Endothelial cell of umbilical vein (primary cell): ENCODE measurements around the gene EIF4E1B. TPM values are rescaled to one million over a fixed set of nuclear protein-coding genes. Genes with fewer than 3 reads are reported as not detected.

Source experiments
- BruUV-seq: library from RNA; stranded (reverse); fragments of 400-500 nt; replicated peaks from 2 replicates; lab custom pipeline; 2021; lab: Mats Ljungman, UMichigan
- CTCF ChIA-PET: fragments of 300-600, 350-600 bp; sonication (Branson Sonifier 250); formaldehyde crosslinking; loops from one replicate; lab custom pipeline; 2021; ENCODE audit warnings: antibody characterized with exemption, inconsistent platforms; lab: Charles Lee
- POLR2A ChIA-PET: fragments of 300-600, 350-600 bp; sonication (Branson Sonifier 250); formaldehyde crosslinking; loops from one replicate; lab custom pipeline; 2021; ENCODE audit warnings: antibody characterized with exemption, inconsistent platforms; lab: Charles Lee
- DNase-seq: peaks from one replicate; pipeline ENCODE4 v3.0.0-alpha.2; 2011; ENCODE audit warnings: low read depth, low spot score
- FAIRE-seq: peaks from 2 replicates; lab custom pipeline; 2011; peaks lifted over from hg19 to GRCh38; lab: Jason Lieb, UNC
- H2AFZ ChIP-seq: 2 replicates; pipeline ENCODE4 v1.6.0; 2012; ENCODE audit warnings: low read depth, low read length, control low read depth, inconsistent platforms
- H3K27ac ChIP-seq: 2 replicates; pipeline ENCODE4 v1.5.1; 2011; ENCODE audit warnings: low read depth, mild to moderate bottlenecking, control low read depth, low read length, moderate library complexity; ENCODE audit not compliant: insufficient read depth
- H3K27me3 ChIP-seq, 2 experiments: 2 replicates each; pipeline versions ENCODE4 v1.6.0 to v1.6.1; 2011; ENCODE audit warnings: low read length in 2 of 2, mixed read lengths in 1 of 2; ENCODE audit not compliant: control insufficient read depth in 2 of 2, insufficient read depth in 2 of 2
- H3K36me3 ChIP-seq, 2 experiments: 2 replicates in 1 of 2; 3 replicates in 1 of 2; pipeline ENCODE4 v1.5.1; 2011; ENCODE audit warnings: low read length in 2 of 2, mild to moderate bottlenecking in 1 of 2, moderate library complexity in 1 of 2; ENCODE audit not compliant: control insufficient read depth in 2 of 2, insufficient read depth in 2 of 2; ENCODE audit errors: extremely low read depth in 1 of 2
- H3K4me1 ChIP-seq: 3 replicates; pipeline ENCODE4 v1.5.1; 2011; ENCODE audit warnings: mild to moderate bottlenecking, low read length; ENCODE audit not compliant: control insufficient read depth, insufficient read depth; ENCODE audit errors: extremely low read depth
- H3K4me2 ChIP-seq: 2 replicates; pipeline ENCODE4 v1.6.1; 2011; ENCODE audit warnings: low read length, control low read depth, mixed read lengths; ENCODE audit not compliant: insufficient read depth
- H3K4me3 ChIP-seq, 3 experiments: fragments of 200-600 bp in 1 of 3; sonication (generic), shearing (Covaris generic) in 1 of 3; replicated peaks in 1 of 3; 2 replicates each; pipeline ENCODE4 v1.5.1; 2011 to 2016; ENCODE audit warnings: control low read depth in 3 of 3, low read length in 3 of 3, mild to moderate bottlenecking in 2 of 3, inconsistent platforms in 1 of 3, low read depth in 1 of 3, moderate library complexity in 1 of 3; ENCODE audit not compliant: insufficient read depth in 1 of 3
- H3K79me2 ChIP-seq: 2 replicates; pipeline ENCODE4 v1.6.0; 2012; ENCODE audit warnings: low read length, inconsistent platforms; ENCODE audit not compliant: control insufficient read depth, insufficient read depth
- H3K9ac ChIP-seq: replicated peaks from 2 replicates; pipeline ENCODE3; 2011; ENCODE audit warnings: low read length, control low read depth; ENCODE audit not compliant: insufficient read depth; ENCODE audit errors: extremely low read depth
- H3K9me1 ChIP-seq: replicated peaks from 3 replicates; pipeline ENCODE4 v1.6.0; 2011; ENCODE audit warnings: mild to moderate bottlenecking, low read length; ENCODE audit not compliant: control insufficient read depth, insufficient read depth; ENCODE audit errors: extremely low read depth
- H3K9me3 ChIP-seq: replicated peaks from 2 replicates; pipeline ENCODE4 v1.5.1; 2012; ENCODE audit warnings: low read length, inconsistent platforms; ENCODE audit not compliant: control insufficient read depth, insufficient read depth
- H4K20me1 ChIP-seq: replicated peaks from 2 replicates; pipeline ENCODE3; 2011; ENCODE audit warnings: mild to moderate bottlenecking, low read length; ENCODE audit not compliant: control insufficient read depth, insufficient read depth; ENCODE audit errors: extremely low read depth
- EZH2 ChIP-seq: IDR thresholded peaks from 2 replicates; pipeline ENCODE4 v1.6.1; 2012; ENCODE audit warnings: borderline replicate concordance, low read depth, mild to moderate bottlenecking, moderate library complexity, low read length, inconsistent platforms; ENCODE audit not compliant: severe bottlenecking
- FOS ChIP-seq: IDR thresholded peaks from 2 replicates; pipeline ENCODE4 v1.6.1; 2011; ENCODE audit warnings: mild to moderate bottlenecking, low read length, moderate library complexity, borderline replicate concordance; ENCODE audit not compliant: insufficient read depth
- GATA2 ChIP-seq: IDR thresholded peaks from 2 replicates; pipeline ENCODE4 v1.7.0; 2011; ENCODE audit warnings: low read depth, mild to moderate bottlenecking, moderate library complexity, mixed read lengths, low read length; ENCODE audit not compliant: insufficient read length, insufficient read depth
- JUN ChIP-seq: IDR thresholded peaks from 2 replicates; pipeline ENCODE4 v1.6.1; 2011; ENCODE audit warnings: borderline replicate concordance, low read depth; ENCODE audit not compliant: insufficient read length, insufficient read depth
- MYC ChIP-seq: IDR thresholded peaks from one replicate; pipeline ENCODE4 v1.6.1; 2011; ENCODE audit warnings: mild to moderate bottlenecking, low read depth, low read length
- POLR2A ChIP-seq: IDR thresholded peaks from 2 replicates; pipeline ENCODE4 v1.6.1; 2012; ENCODE audit warnings: low read depth, mild to moderate bottlenecking, control low read depth, low read length
- POLR2AphosphoS5 ChIP-seq: IDR thresholded peaks from 2 replicates; pipeline ENCODE4 v1.6.1; 2012; ENCODE audit warnings: low read depth, mild to moderate bottlenecking, control low read depth, low read length, moderate library complexity; ENCODE audit not compliant: insufficient read depth
- dilution Hi-C: fragments of 300-500 bp; cut with MboI; formaldehyde crosslinking; loops from one replicate; pipeline ENCODE4 v1.15.0; 2019; ENCODE audit warnings: low sequenced_read_pairs; ENCODE audit not compliant: extremely low pct_ligation_motif_present
- intact Hi-C: fragments of 100-400 bp; cut with micrococcal nuclease; formaldehyde crosslinking; loops from one replicate; pipeline ENCODE4 v1.10.0; 2022
- polyA plus RNA-seq, 4 experiments: library from polyadenylated mRNA; depleted of rRNA in 3 of 4; stranded (reverse) in 3 of 4; unstranded in 1 of 4; fragments of >200 nt; gene quantifications; 2 replicates each; pipeline versions ENCODE4 v1.2.1 to v1.2.3, GENCODE V29; 2011 to 2012; ENCODE audit warnings: missing spikeins in 1 of 4
- total RNA-seq: library from RNA; stranded (reverse); gene quantifications from 2 replicates; pipeline ENCODE4 v1.2.3, GENCODE V29; 2021
- TF ChIP-seq, protein P1 (sequence below): IDR thresholded peaks from 2 replicates; pipeline ENCODE4 v1.6.1; 2011; ENCODE audit not compliant: insufficient read depth, insufficient read length
- TF ChIP-seq, protein P2 (sequence below), 2 donors: IDR thresholded peaks; 1 replicate in 1 of 2; 2 replicates in 1 of 2; pipeline ENCODE4 v1.5.1; 2011; ENCODE audit warnings: low read length in 2 of 2, mild to moderate bottlenecking in 2 of 2, moderate library complexity in 2 of 2, control low read depth in 1 of 2, inconsistent platforms in 1 of 2, low read depth in 1 of 2; ENCODE audit not compliant: insufficient read depth in 1 of 2; ENCODE audit errors: extremely low read depth in 1 of 2

Gene EIF4E1B
- total and polyA plus RNA-seq, 2 donors (not counting 3 experiments of a cell fraction or from before 2014, with no cell fraction given), result not detected

DNA sequence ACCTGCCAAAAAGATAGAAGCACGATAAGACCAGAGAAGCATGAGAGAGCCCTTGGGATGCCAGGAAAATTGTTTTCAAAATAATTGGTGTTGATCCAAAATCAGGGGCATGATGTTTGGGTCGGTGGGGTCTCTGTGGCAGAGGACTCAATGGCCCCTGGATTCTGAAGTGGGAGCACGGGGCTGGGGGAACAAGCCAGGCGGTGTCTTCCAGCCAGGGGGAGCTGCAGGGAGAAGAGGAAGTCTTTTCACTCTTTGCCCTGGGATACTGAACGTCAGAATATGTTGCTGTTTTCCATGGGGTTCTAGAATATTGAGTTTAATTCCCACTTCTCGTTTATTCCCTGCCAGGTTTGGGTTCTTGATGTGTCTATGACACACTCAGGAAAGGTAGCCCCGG lies 37.2 kb downstream of the EIF4E1B start:
- no peaks in the 10 kb centered on the region for H3K9me1 ChIP-seq
- no TSS peak for BruUV-seq
- H3K9me3 ChIP-seq, result no peaks in the 10 kb centered on the region
- no peak for DNase-seq
- H4K20me1 ChIP-seq, result no peaks in the 10 kb centered on the region
- dilution Hi-C loops, result no loop called here
- no peak overlapping the region for H3K27ac ChIP-seq
- intact Hi-C loops, result loop anchor here (10.0 kb wide), 1 partner anchor 217 kb away; no protein-coding TSS in a partner anchor
- H3K36me3 ChIP-seq, result no peaks in the 10 kb centered on the region
- no peaks in the 10 kb centered on the region for H3K4me1 ChIP-seq
- no peaks in the 10 kb centered on the region for H3K79me2 ChIP-seq
- TF ChIP-seq GATA2, result no peak
- no peak for TF ChIP-seq POLR2AphosphoS5
- TF ChIP-seq FOS, result no peak
- TF ChIP-seq MYC, result no peak
- TF ChIP-seq EZH2, result no peak
- TF ChIP-seq JUN, result no peak
- TF ChIP-seq, protein P1, sequence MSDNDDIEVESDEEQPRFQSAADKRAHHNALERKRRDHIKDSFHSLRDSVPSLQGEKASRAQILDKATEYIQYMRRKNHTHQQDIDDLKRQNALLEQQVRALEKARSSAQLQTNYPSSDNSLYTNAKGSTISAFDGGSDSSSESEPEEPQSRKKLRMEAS, result no peak
- TF ChIP-seq, protein P2, sequence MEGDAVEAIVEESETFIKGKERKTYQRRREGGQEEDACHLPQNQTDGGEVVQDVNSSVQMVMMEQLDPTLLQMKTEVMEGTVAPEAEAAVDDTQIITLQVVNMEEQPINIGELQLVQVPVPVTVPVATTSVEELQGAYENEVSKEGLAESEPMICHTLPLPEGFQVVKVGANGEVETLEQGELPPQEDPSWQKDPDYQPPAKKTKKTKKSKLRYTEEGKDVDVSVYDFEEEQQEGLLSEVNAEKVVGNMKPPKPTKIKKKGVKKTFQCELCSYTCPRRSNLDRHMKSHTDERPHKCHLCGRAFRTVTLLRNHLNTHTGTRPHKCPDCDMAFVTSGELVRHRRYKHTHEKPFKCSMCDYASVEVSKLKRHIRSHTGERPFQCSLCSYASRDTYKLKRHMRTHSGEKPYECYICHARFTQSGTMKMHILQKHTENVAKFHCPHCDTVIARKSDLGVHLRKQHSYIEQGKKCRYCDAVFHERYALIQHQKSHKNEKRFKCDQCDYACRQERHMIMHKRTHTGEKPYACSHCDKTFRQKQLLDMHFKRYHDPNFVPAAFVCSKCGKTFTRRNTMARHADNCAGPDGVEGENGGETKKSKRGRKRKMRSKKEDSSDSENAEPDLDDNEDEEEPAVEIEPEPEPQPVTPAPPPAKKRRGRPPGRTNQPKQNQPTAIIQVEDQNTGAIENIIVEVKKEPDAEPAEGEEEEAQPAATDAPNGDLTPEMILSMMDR (IDR thresholded peaks at IDR 0.05; ENCODE audit: extremely low read depth in 1 of 2, insufficient read depth in 1 of 2, low read depth in 1 of 2, low read length in 2 of 2), result no peak
- no peak for TF ChIP-seq POLR2A
- peaks cover 9 to 26% of the 10 kb centered on the region in 2 experiments for H3K27me3 ChIP-seq
- H3K9ac ChIP-seq, result no peak overlapping the region
- ChIA-PET POLR2A (no interaction called here), CTCF (no interaction called here)
- no peak overlapping the region for H2AFZ ChIP-seq
- H3K4me3 ChIP-seq, result no peak overlapping the region
- FAIRE-seq, result no peak
- H3K4me2 ChIP-seq, result no peak overlapping the region
